HCT116 (cell line): ENCODE data around the gene ADAM15. TPM values are rescaled to one million over a fixed set of nuclear protein-coding genes. Genes with fewer than 3 reads are reported as not detected.
A peak's percentile ranks its signal among the peaks of the same experiment; 100 is the strongest.

Experiments
- ATAC-seq: fragments of 200-7000 bp; cut with Tn5 transposase; 2 replicates; pipeline ENCODE4 v1.9.1; 2020; ENCODE audit warnings: mild to moderate bottlenecking, moderate library complexity
- BruUV-seq: library from RNA; stranded (reverse); fragments of 400-500 nt; replicated peaks from 2 replicates; lab custom pipeline; 2021; lab: Mats Ljungman, UMichigan
- CTCF ChIA-PET: fragments of 300-600 bp; sonication (Branson Sonifier 250); formaldehyde crosslinking; loops from one replicate; lab custom pipeline; 2021; ENCODE audit warnings: antibody characterized with exemption; lab: Charles Lee
- POLR2A ChIA-PET: fragments of 300-600, 350-600 bp; sonication (Branson Sonifier 250); formaldehyde crosslinking; loops from one replicate; lab custom pipeline; 2021; ENCODE audit warnings: antibody characterized with exemption; lab: Charles Lee
- RAD21 ChIA-PET, 2 experiments: fragments of 300-600 bp; sonication (Branson Sonifier 250); formaldehyde crosslinking; loops; one replicate each; lab custom pipeline; 2023; ENCODE audit warnings: low total read pairs in 2 of 2; ENCODE audit not compliant: uncharacterized antibody in 2 of 2, unreplicated experiment in 2 of 2, low non-redundant PET in 1 of 2; lab: Charles Lee
- DNase-seq: peaks from one replicate; pipeline ENCODE4 v3.0.0-alpha.2; 2010; ENCODE audit warnings: low read depth, low spot score
- H2AFZ ChIP-seq: fragments of 200-600 bp; shearing (Covaris generic), sonication (generic); 2 replicates; pipeline ENCODE4 v1.6.1; 2017; ENCODE audit warnings: low read depth, mixed run types, mixed read lengths, antibody characterized with exemption, low read length; ENCODE audit not compliant: poor library complexity, severe bottlenecking
- H3K27ac ChIP-seq: 2 replicates; pipeline ENCODE4 v1.5.1; 2012; ENCODE audit warnings: low read depth, low read length
- H3K27me3 ChIP-seq: fragments of 200-600 bp; sonication (generic); 2 replicates; pipeline ENCODE4 v1.6.1; 2016; ENCODE audit warnings: mixed run types, low read length, mixed read lengths; ENCODE audit not compliant: insufficient read depth
- H3K36me3 ChIP-seq, 2 experiments: fragments of 200-500 bp in 1 of 2; fragments of 200-600 bp in 1 of 2; sonication (Bioruptor generic) in 1 of 2; sonication (generic) in 1 of 2; 2 replicates each; pipeline versions ENCODE4 v1.5.1 to v1.6.1; 2014 to 2016; ENCODE audit warnings: low read length in 2 of 2, inconsistent platforms in 1 of 2, mixed read lengths in 1 of 2, mixed run types in 1 of 2; ENCODE audit not compliant: insufficient read depth in 2 of 2, control insufficient read depth in 1 of 2
- H3K4me1 ChIP-seq, 2 experiments: fragments of 200-600 bp in 1 of 2; sonication (generic) in 1 of 2; 2 replicates each; pipeline versions ENCODE4 v1.5.1 to v1.6.1; 2012 to 2017; ENCODE audit warnings: low read length in 2 of 2, inconsistent platforms in 1 of 2, mild to moderate bottlenecking in 1 of 2, mixed read lengths in 1 of 2, mixed run types in 1 of 2, moderate library complexity in 1 of 2; ENCODE audit not compliant: insufficient read depth in 2 of 2, control insufficient read depth in 1 of 2
- H3K4me2 ChIP-seq: fragments of 200-600 bp; sonication (generic); 2 replicates; pipeline ENCODE4 v1.6.1; 2017; ENCODE audit warnings: mixed run types, low read length, mixed read lengths
- H3K4me3 ChIP-seq, 2 experiments: fragments of 200-600 bp in 1 of 2; sonication (generic) in 1 of 2; replicated peaks in 1 of 2; 2 replicates each; pipeline ENCODE4 v1.5.1; 2011 to 2016; ENCODE audit warnings: low read length in 2 of 2, control low read depth in 1 of 2, low read depth in 1 of 2, mild to moderate bottlenecking in 1 of 2, mixed read lengths in 1 of 2, mixed run types in 1 of 2
- H3K79me2 ChIP-seq: fragments of 200-600 bp; sonication (generic); 2 replicates; pipeline ENCODE4 v1.6.1; 2017; ENCODE audit warnings: mild to moderate bottlenecking, mixed run types, low read length, moderate library complexity, mixed read lengths; ENCODE audit not compliant: insufficient read depth
- H3K9ac ChIP-seq: fragments of 200-600 bp; sonication (generic); 2 replicates; pipeline ENCODE4 v1.6.1; 2016; ENCODE audit warnings: low read length, mixed read lengths
- H3K9me2 ChIP-seq: fragments of 200-600 bp; sonication (generic), shearing (Covaris generic); 2 replicates; pipeline ENCODE4 v1.6.1; 2017; ENCODE audit warnings: mixed run types, mild to moderate bottlenecking, moderate library complexity; ENCODE audit not compliant: insufficient read depth
- H3K9me3 ChIP-seq, 2 experiments: fragments of 200-500 bp in 1 of 2; fragments of 200-600 bp in 1 of 2; sonication (Bioruptor generic) in 1 of 2; sonication (generic) in 1 of 2; 2 replicates each; pipeline ENCODE4 v1.6.1; 2014 to 2017; ENCODE audit warnings: low read length in 2 of 2, mixed read lengths in 2 of 2, inconsistent platforms in 1 of 2, low read depth in 1 of 2, mild to moderate bottlenecking in 1 of 2, mixed run types in 1 of 2, moderate library complexity in 1 of 2; ENCODE audit not compliant: control insufficient read depth in 1 of 2, insufficient read depth in 1 of 2
- H4K20me1 ChIP-seq: fragments of 200-600 bp; sonication (generic), shearing (Covaris generic); 2 replicates; pipeline ENCODE4 v1.6.1; 2017; ENCODE audit warnings: mixed run types, mild to moderate bottlenecking, moderate library complexity; ENCODE audit not compliant: insufficient read depth
- CEBPB ChIP-seq: IDR thresholded peaks from 2 replicates; pipeline ENCODE4 v1.6.1; 2012; ENCODE audit warnings: low read depth
- CTCF ChIP-seq, 3 experiments: fragments of 200-600 bp in 1 of 3; sonication (generic) in 1 of 3; IDR thresholded peaks in 2 of 3; conservative IDR thresholded peaks in 1 of 3; 2 replicates each; pipeline ENCODE4 v1.5.1; 2012 to 2017; ENCODE audit warnings: low read depth in 2 of 3, low read length in 2 of 3, antibody characterized with exemption in 1 of 3, borderline replicate concordance in 1 of 3, control low read depth in 1 of 3, mild to moderate bottlenecking in 1 of 3, mixed read lengths in 1 of 3, mixed run types in 1 of 3, moderate library complexity in 1 of 3; ENCODE audit not compliant: insufficient read depth in 1 of 3
- EGR1 ChIP-seq: IDR thresholded peaks from 2 replicates; pipeline ENCODE4 v1.6.1; 2012; ENCODE audit warnings: low read depth
- ELF1 ChIP-seq: IDR thresholded peaks from 2 replicates; pipeline ENCODE4 v1.6.1; 2012; ENCODE audit warnings: low read depth, borderline replicate concordance
- EZH2phosphoT487 ChIP-seq: fragments of 200-600 bp; IDR thresholded peaks from 2 replicates; pipeline ENCODE4 v1.6.1; 2018; ENCODE audit warnings: antibody characterized with exemption, borderline replicate concordance
- FOSL1 ChIP-seq: IDR thresholded peaks from 2 replicates; pipeline ENCODE4 v1.6.1; 2012; ENCODE audit warnings: low read depth
- MAX ChIP-seq: IDR thresholded peaks from 2 replicates; pipeline ENCODE4 v1.6.1; 2012
- POLR2A ChIP-seq: IDR thresholded peaks from 2 replicates; pipeline ENCODE4 v1.7.0; 2011; ENCODE audit warnings: borderline replicate concordance; ENCODE audit not compliant: insufficient read depth, insufficient read length; ENCODE audit errors: extremely low read depth
- SP1 ChIP-seq: IDR thresholded peaks from 2 replicates; pipeline ENCODE4 v1.6.1; 2012; ENCODE audit warnings: low read depth
- SRF ChIP-seq: IDR thresholded peaks from 2 replicates; pipeline ENCODE4 v1.6.1; 2012; ENCODE audit warnings: low read depth
- ZBTB33 ChIP-seq: IDR thresholded peaks from 2 replicates; pipeline ENCODE4 v1.6.1; 2011; ENCODE audit warnings: mild to moderate bottlenecking, low read length, moderate library complexity; ENCODE audit not compliant: insufficient replicate concordance; ENCODE audit errors: extremely low read depth
- ZFX ChIP-seq: fragments of 450-650 bp; IDR thresholded peaks from 2 replicates; pipeline ENCODE4 v1.6.1; 2017
- ZNF274 ChIP-seq: fragments of 200-500 bp; sonication (Bioruptor generic); IDR thresholded peaks from 2 replicates; pipeline ENCODE4 v1.6.1; 2014; ENCODE audit warnings: mild to moderate bottlenecking, low read depth, low read length, inconsistent platforms
- intact Hi-C: fragments of 100-400 bp; cut with micrococcal nuclease; formaldehyde crosslinking; loops from 2 replicates; pipeline ENCODE4 v1.10.0; 2022
- total RNA-seq: library from RNA; stranded (reverse); gene quantifications from one replicate; pipeline ENCODE4 v1.2.1, GENCODE V29; 2021; ENCODE audit not compliant: unreplicated experiment
- TF ChIP-seq, protein P1 (sequence below): IDR thresholded peaks from 2 replicates; pipeline ENCODE4 v1.6.1; 2012; ENCODE audit warnings: low read depth
- TF ChIP-seq, protein P2 (sequence below): IDR thresholded peaks from 2 replicates; pipeline ENCODE4 v1.6.1; 2012

Gene ADAM15
- total RNA-seq, 1 experiment from 2014 or later = 149 TPM

GRCh38 chr1:155012026-155012546 is 39.0 kb upstream of the ADAM15 start:
- ATAC-seq = peak; percentile 68
- H3K27me3 ChIP-seq = no peaks in the 10 kb centered on the region
- intact Hi-C loops = no loop called here

More at GRCh38 chr1:155012026-155012546, 39.0 kb upstream of the ADAM15 start:
- BruUV-seq = no TSS peak
- ChIA-PET RAD21 (no interaction called here), CTCF (no interaction called here), POLR2A (interaction anchor here (0.5 to 1.0 kb wide), 2 partner anchors 11 to 19 kb away, joined by 3 read pairs; no protein-coding TSS in a partner anchor)
- peak; percentile 62 for DNase-seq
- peaks cover 57% of the 10 kb centered on the region for H3K79me2 ChIP-seq
- H3K9ac ChIP-seq = peak overlapping the region; percentile 11; the same call in 1 of the 2 replicates
- H3K9me2 ChIP-seq = no peaks in the 10 kb centered on the region
- peak overlapping the region; percentile 53 for H3K4me2 ChIP-seq
- no peaks in the 10 kb centered on the region for H3K9me3 ChIP-seq
- no peak overlapping the region for H2AFZ ChIP-seq
- no peaks in the 10 kb centered on the region for H4K20me1 ChIP-seq
- peaks cover 13 to 61% of the 10 kb centered on the region in 2 experiments for H3K4me1 ChIP-seq
- peaks cover 13 to 27% of the 10 kb centered on the region in 2 experiments; a peak in 3 of 4 replicates for H3K36me3 ChIP-seq
- no peak overlapping the region for H3K4me3 ChIP-seq
- TF ChIP-seq EGR1 (no peak), ZNF274 (no peak), ZBTB33 (no peak), ELF1 (no peak), SP1 (no peak), ZFX (no peak), POLR2A (no peak), SRF (no peak), EZH2phosphoT487 (no peak), FOSL1 (no peak), CEBPB (no peak), MAX (no peak), CTCF (IDR thresholded peaks at IDR 0.05 in 2 of 3, conservative IDR thresholded peaks at IDR 0.05 in 1 of 3; ENCODE audit: borderline replicate concordance in 1 of 3, insufficient read depth in 1 of 3, low read depth in 2 of 3, low read length in 2 of 3) (no peak)
- TF ChIP-seq, protein P1, sequence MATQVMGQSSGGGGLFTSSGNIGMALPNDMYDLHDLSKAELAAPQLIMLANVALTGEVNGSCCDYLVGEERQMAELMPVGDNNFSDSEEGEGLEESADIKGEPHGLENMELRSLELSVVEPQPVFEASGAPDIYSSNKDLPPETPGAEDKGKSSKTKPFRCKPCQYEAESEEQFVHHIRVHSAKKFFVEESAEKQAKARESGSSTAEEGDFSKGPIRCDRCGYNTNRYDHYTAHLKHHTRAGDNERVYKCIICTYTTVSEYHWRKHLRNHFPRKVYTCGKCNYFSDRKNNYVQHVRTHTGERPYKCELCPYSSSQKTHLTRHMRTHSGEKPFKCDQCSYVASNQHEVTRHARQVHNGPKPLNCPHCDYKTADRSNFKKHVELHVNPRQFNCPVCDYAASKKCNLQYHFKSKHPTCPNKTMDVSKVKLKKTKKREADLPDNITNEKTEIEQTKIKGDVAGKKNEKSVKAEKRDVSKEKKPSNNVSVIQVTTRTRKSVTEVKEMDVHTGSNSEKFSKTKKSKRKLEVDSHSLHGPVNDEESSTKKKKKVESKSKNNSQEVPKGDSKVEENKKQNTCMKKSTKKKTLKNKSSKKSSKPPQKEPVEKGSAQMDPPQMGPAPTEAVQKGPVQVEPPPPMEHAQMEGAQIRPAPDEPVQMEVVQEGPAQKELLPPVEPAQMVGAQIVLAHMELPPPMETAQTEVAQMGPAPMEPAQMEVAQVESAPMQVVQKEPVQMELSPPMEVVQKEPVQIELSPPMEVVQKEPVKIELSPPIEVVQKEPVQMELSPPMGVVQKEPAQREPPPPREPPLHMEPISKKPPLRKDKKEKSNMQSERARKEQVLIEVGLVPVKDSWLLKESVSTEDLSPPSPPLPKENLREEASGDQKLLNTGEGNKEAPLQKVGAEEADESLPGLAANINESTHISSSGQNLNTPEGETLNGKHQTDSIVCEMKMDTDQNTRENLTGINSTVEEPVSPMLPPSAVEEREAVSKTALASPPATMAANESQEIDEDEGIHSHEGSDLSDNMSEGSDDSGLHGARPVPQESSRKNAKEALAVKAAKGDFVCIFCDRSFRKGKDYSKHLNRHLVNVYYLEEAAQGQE = no peak
- TF ChIP-seq, protein P2, sequence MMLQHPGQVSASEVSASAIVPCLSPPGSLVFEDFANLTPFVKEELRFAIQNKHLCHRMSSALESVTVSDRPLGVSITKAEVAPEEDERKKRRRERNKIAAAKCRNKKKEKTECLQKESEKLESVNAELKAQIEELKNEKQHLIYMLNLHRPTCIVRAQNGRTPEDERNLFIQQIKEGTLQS = no peak
- peak overlapping the region; percentile 30; the same call in 1 of the 2 replicates for H3K27ac ChIP-seq
